SU-DHL-6 (cell line): ENCODE data around the gene TGFB2.

ENCODE experiments used
- H2AFZ ChIP-seq: fragments of 200-600 bp; sonication (generic); 2 replicates; pipeline ENCODE4 v1.6.1; 2014; ENCODE audit warnings: low read depth, mild to moderate bottlenecking, moderate library complexity, mixed read lengths, antibody characterized with exemption, low read length; ENCODE audit not compliant: severe bottlenecking
- H3F3A ChIP-seq: fragments of 200-600 bp; shearing (Covaris generic); 2 replicates; pipeline ENCODE4 v1.6.0; 2016; ENCODE audit warnings: antibody characterized with exemption, mild to moderate bottlenecking; ENCODE audit not compliant: insufficient read depth
- H3K27ac ChIP-seq: fragments of 200-600 bp; sonication (generic); 2 replicates; pipeline ENCODE4 v1.5.1; 2016; ENCODE audit warnings: low read depth, mild to moderate bottlenecking, low read length, moderate library complexity, mixed read lengths
- H3K27me3 ChIP-seq: fragments of 200-600 bp; sonication (generic), shearing (Covaris generic); 2 replicates; pipeline ENCODE4 v1.6.0; 2014; ENCODE audit warnings: mild to moderate bottlenecking, low read length
- H3K36me3 ChIP-seq: fragments of 200-600 bp; sonication (generic); 2 replicates; pipeline ENCODE4 v1.6.1; 2014; ENCODE audit warnings: mild to moderate bottlenecking, low read length, mixed read lengths
- H3K4me2 ChIP-seq: fragments of 300-600, 200-600 bp; shearing (Covaris generic), sonication (generic); 2 replicates; pipeline ENCODE4 v1.6.0; 2014; ENCODE audit warnings: low read length, low read depth, mild to moderate bottlenecking; ENCODE audit not compliant: poor library complexity, severe bottlenecking
- H3K4me3 ChIP-seq: fragments of 200-600 bp; sonication (generic); 2 replicates; pipeline ENCODE4 v1.5.1; 2014; ENCODE audit warnings: antibody characterized with exemption, low read length, mild to moderate bottlenecking, mixed read lengths; ENCODE audit not compliant: insufficient read depth, poor library complexity, severe bottlenecking
- H3K79me2 ChIP-seq: fragments of 200-600 bp; sonication (generic); 2 replicates; pipeline ENCODE4 v1.6.1; 2014; ENCODE audit warnings: mild to moderate bottlenecking, low read length, moderate library complexity; ENCODE audit not compliant: insufficient read depth
- H3K9ac ChIP-seq: fragments of 200-600 bp; sonication (generic); 2 replicates; pipeline ENCODE4 v1.7.0; 2014; ENCODE audit warnings: mild to moderate bottlenecking, low read length
- H3K9me2 ChIP-seq: fragments of 200-600 bp; sonication (generic); replicated peaks from 2 replicates; pipeline ENCODE4 v1.6.1; 2014; ENCODE audit warnings: low read length; ENCODE audit not compliant: insufficient read depth
- H3K9me3 ChIP-seq: fragments of 200-600 bp; sonication (generic); 2 replicates; pipeline ENCODE4 v1.6.1; 2014; ENCODE audit warnings: low read length, mixed read lengths; ENCODE audit not compliant: insufficient read depth
- H4K20me1 ChIP-seq: fragments of 200-600 bp; sonication (generic); 2 replicates; pipeline ENCODE4 v1.6.1; 2014; ENCODE audit warnings: low read depth, mild to moderate bottlenecking, antibody characterized with exemption, low read length, moderate library complexity, mixed read lengths
- CTCF ChIP-seq: fragments of 200-600 bp; sonication (generic); IDR thresholded peaks from one replicate; pipeline ENCODE4 v1.5.1; 2017; ENCODE audit warnings: antibody characterized with exemption, mild to moderate bottlenecking, low read length, moderate library complexity; ENCODE audit not compliant: insufficient read depth, poor library complexity, severe bottlenecking
- EZH2phosphoT487 ChIP-seq: fragments of 200-600 bp; sonication (generic), shearing (Covaris generic); conservative IDR thresholded peaks from 2 replicates; pipeline ENCODE4 v1.6.1; 2018; ENCODE audit warnings: mild to moderate bottlenecking, antibody characterized with exemption, low read length, moderate library complexity, mixed read lengths

Gene TGFB2

GRCh38 chr1:218472885-218473284, 127.7 kb downstream of the TGFB2 start:
- no peak overlapping the region for H3K4me2 ChIP-seq
- no peaks in the 10 kb centered on the region for H3K9me3 ChIP-seq
- no peaks in the 10 kb centered on the region for H3K79me2 ChIP-seq
- H3K9ac ChIP-seq = no peak overlapping the region
- TF ChIP-seq EZH2phosphoT487 (no peak), CTCF (no peak)
- H3K27me3 ChIP-seq = no peaks in the 10 kb centered on the region
- H2AFZ ChIP-seq = no peak overlapping the region
- no peak overlapping the region for H3K27ac ChIP-seq
- no peaks in the 10 kb centered on the region for H3K36me3 ChIP-seq
- H3F3A ChIP-seq = no peaks in the 10 kb centered on the region
- H4K20me1 ChIP-seq = no peaks in the 10 kb centered on the region
- no peak overlapping the region for H3K4me3 ChIP-seq
- H3K9me2 ChIP-seq = no peaks in the 10 kb centered on the region

GRCh38 chr1:218473522-218473921, 128.4 kb downstream of the TGFB2 start:
- Histone ChIP-seq H3K27ac (no peak overlapping the region), H2AFZ (no peak overlapping the region), H3K27me3 (no peaks in the 10 kb centered on the region), H3K79me2 (no peaks in the 10 kb centered on the region), H3F3A (no peaks in the 10 kb centered on the region), H4K20me1 (no peaks in the 10 kb centered on the region), H3K4me3 (no peak overlapping the region), H3K36me3 (no peaks in the 10 kb centered on the region), H3K9me2 (no peaks in the 10 kb centered on the region), H3K9ac (no peak overlapping the region), H3K9me3 (no peaks in the 10 kb centered on the region), H3K4me2 (no peak overlapping the region)
- TF ChIP-seq CTCF (no peak), EZH2phosphoT487 (no peak)

- Histone ChIP-seq H3K36me3 (no peaks in the 10 kb centered on the region), H3K9ac (no peak overlapping the region), H3F3A (no peaks in the 10 kb centered on the region), H3K4me2 (no peak overlapping the region), H3K27me3 (no peaks in the 10 kb centered on the region), H3K27ac (no peak overlapping the region), H3K4me3 (no peak overlapping the region), H3K9me3 (no peaks in the 10 kb centered on the region; the same call in 1 of the 2 replicates), H4K20me1 (no peaks in the 10 kb centered on the region), H3K9me2 (no peaks in the 10 kb centered on the region), H2AFZ (no peak overlapping the region), H3K79me2 (no peaks in the 10 kb centered on the region)
- no peak for TF ChIP-seq CTCF
- TF ChIP-seq EZH2phosphoT487 = no peak
Observed at GRCh38 chr1:218474128-218474527, 129.0 kb downstream of the TGFB2 start.
